ENCODE measurements around the gene INPP5A. TPM values are rescaled to one million over a fixed set of nuclear protein-coding genes. Genes with fewer than 3 reads are reported as not detected.

INPP5A gene
- total RNA-seq, 2 donors from 2014 or later: 20.7 to 26.7 TPM

DNA sequence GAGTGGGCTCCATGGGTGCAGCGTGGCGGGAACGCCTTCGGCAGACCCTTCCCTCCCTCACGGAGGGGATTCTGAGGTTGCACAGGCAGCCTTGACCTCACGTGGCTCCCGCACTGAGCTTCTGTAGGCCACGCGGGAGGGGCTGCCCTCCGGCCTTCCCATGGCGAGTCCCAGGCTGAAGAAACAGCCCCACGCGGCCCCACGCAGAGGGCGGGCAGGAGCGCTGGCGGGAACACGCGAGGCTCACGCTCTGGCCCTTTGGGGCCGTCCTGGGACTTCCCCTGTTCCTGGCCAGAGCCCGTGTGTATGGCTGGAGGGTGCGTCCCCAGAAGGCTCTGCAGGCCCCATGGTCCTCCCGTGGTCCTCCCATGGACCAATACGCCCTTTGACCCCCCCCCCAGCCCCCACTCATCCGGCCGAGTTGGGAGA lies 270.0 kb downstream of the INPP5A start:
- DNase-seq: no peak
- no peaks in the 10 kb centered on the region for H3K36me3 Mint-ChIP-seq (ENCODE audit: low read depth)
- H3K27ac ChIP-seq (ENCODE audit: low read depth, low read length): no peak overlapping the region
- peaks cover under 1% of the 10 kb centered on the region for H3K9me3 Mint-ChIP-seq
- no peak overlapping the region for H3K27ac Mint-ChIP-seq
- H3K4me3 Mint-ChIP-seq: no peak overlapping the region
- 94 to 98% methylated on average over 24 to 27 of the region's 27 CpGs for WGBS, 2 experiments (ENCODE audit: insufficient coverage in 1 of 2, insufficient read length in 1 of 2)
- no peaks in the 10 kb centered on the region for H3K27me3 ChIP-seq (ENCODE audit: control insufficient read depth, insufficient read depth, low read length, poor library complexity, severe bottlenecking)
- H3K9ac ChIP-seq (ENCODE audit: extremely low read depth, low read length, poor library complexity, severe bottlenecking): no peak overlapping the region
- no peaks in the 10 kb centered on the region for H3K4me1 Mint-ChIP-seq
- H3K4me3 ChIP-seq (ENCODE audit: low read length): no peak overlapping the region
- TF ChIP-seq, protein P1, sequence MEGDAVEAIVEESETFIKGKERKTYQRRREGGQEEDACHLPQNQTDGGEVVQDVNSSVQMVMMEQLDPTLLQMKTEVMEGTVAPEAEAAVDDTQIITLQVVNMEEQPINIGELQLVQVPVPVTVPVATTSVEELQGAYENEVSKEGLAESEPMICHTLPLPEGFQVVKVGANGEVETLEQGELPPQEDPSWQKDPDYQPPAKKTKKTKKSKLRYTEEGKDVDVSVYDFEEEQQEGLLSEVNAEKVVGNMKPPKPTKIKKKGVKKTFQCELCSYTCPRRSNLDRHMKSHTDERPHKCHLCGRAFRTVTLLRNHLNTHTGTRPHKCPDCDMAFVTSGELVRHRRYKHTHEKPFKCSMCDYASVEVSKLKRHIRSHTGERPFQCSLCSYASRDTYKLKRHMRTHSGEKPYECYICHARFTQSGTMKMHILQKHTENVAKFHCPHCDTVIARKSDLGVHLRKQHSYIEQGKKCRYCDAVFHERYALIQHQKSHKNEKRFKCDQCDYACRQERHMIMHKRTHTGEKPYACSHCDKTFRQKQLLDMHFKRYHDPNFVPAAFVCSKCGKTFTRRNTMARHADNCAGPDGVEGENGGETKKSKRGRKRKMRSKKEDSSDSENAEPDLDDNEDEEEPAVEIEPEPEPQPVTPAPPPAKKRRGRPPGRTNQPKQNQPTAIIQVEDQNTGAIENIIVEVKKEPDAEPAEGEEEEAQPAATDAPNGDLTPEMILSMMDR (conservative IDR thresholded peaks at IDR 0.05): no peak
- no peaks in the 10 kb centered on the region for H3K9me3 ChIP-seq (ENCODE audit: control insufficient read depth, low read length)
- no peaks in the 10 kb centered on the region for H3K36me3 ChIP-seq (ENCODE audit: control insufficient read depth, insufficient read depth, low read length)
- no peaks in the 10 kb centered on the region for H3K4me1 ChIP-seq (ENCODE audit: control insufficient read depth, insufficient read depth, low read length)
- H3K27me3 Mint-ChIP-seq (ENCODE audit: insufficient read depth): no peaks in the 10 kb centered on the region

DNA sequence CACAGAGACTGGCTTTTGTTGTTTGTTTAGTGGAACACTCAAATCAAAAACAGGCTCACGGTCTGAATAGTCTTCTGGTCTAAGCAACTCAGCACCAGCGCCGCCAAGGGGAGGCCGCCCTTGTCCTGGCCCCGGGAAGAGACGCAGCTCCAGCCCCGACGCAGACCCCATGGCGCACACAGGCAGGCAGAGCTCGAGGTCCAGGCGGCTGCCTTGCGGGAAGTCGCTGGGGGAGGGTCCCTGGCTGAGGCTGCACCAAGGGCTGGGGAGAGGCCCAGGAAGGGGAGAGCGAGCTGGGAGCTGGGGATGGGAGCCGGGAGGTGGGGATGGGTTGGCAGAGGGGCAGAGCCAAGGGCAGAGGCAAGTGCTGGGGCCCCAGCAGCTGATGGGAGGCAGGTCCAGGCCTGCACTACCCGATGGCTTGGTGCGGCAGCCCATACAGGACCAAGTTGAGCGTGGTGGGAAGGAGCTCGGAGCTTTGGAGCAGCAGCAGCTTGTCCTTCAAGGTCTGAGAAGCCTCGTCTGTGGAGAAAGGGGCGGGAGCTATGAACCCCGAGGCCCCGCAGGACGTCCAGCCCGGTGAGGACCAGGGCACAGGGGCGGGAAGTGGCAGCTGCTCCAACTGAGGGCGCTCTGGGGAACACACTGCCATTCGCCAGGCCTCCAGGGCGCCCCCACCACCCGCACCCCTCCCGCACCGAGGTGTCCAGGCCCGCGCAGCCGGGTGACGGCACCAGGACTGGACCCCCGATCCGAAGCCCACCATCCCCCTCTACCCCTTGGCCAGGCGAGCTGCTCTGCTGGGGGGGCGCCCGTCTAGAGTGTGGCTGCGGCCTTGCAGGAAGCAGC lies 271.0 kb downstream of the INPP5A start:
- Mint-ChIP-seq H3K27me3 (ENCODE audit: insufficient read depth) (no peaks in the 10 kb centered on the region), H3K4me3 (no peak overlapping the region), H3K4me1 (no peaks in the 10 kb centered on the region), H3K9me3 (no peaks in the 10 kb centered on the region), H3K36me3 (ENCODE audit: low read depth) (no peaks in the 10 kb centered on the region), H3K27ac (no peak overlapping the region)
- no peaks in the 10 kb centered on the region for H3K36me3 ChIP-seq (ENCODE audit: control insufficient read depth, insufficient read depth, low read length)
- H3K4me3 ChIP-seq (ENCODE audit: low read length): no peak overlapping the region
- WGBS, 2 experiments (ENCODE audit: insufficient coverage in 1 of 2, insufficient read length in 1 of 2): 91 to 92% methylated on average over 26 to 42 of the region's 42 CpGs
- H3K9me3 ChIP-seq (ENCODE audit: control insufficient read depth, low read length): no peaks in the 10 kb centered on the region
- H3K4me1 ChIP-seq (ENCODE audit: control insufficient read depth, insufficient read depth, low read length): no peaks in the 10 kb centered on the region
- TF ChIP-seq, protein P1 (conservative IDR thresholded peaks at IDR 0.05): no peak
- H3K9ac ChIP-seq (ENCODE audit: extremely low read depth, low read length, poor library complexity, severe bottlenecking): no peak overlapping the region
- no peak overlapping the region for H3K27ac ChIP-seq (ENCODE audit: low read depth, low read length)
- DNase-seq: peak; percentile 54
- H3K27me3 ChIP-seq (ENCODE audit: control insufficient read depth, insufficient read depth, low read length, poor library complexity, severe bottlenecking): no peaks in the 10 kb centered on the region

DNA sequence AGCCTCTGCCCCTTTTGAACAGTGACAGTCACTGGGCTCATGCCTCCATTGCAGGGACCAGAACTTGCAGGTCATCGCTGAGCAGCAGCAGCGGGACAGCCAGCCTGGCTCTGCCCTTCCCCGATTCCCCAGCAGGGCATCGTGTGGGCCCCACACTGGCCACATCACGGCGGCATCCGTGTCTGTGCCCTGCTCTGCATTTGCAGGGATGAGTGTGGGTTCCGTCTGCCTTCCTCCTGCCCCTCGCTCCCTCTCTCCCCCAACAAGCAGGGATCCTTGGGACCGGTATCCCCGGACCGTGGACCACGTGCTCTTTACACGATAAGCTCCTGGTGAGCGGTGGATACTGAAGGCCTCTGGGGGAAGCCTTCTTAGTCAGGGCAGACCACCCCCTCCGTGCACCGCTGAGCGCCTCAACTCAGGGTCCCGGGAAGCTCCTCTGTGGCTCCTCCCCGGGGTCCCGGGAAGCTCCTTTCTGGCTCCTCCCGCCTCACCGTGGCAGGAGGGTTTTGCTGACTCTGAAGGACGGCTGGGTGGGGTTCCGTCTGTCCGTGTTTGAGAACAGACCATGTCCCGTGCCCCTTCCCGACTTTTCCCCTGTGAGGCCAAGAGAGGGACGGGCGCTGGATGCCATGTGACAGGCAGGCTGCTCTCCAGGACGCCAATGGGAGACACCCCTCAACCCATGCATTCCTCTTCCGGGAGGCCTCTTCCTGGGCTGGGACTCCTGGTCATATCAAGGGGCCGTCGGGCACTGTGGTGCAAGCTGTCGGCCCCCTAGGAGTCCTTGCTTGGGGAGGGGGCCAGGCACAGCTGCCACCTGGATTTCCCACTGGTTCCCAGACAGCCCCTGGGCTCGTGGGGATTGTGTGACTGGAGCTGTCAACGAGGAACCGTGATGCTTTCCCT lies 271.9 kb downstream of the INPP5A start:
- Histone ChIP-seq H3K4me3 (ENCODE audit: low read length) (no peak overlapping the region), H3K9me3 (ENCODE audit: control insufficient read depth, low read length) (no peaks in the 10 kb centered on the region), H3K9ac (ENCODE audit: extremely low read depth, low read length, poor library complexity, severe bottlenecking) (no peak overlapping the region), H3K27ac (ENCODE audit: low read depth, low read length) (no peak overlapping the region), H3K36me3 (ENCODE audit: control insufficient read depth, insufficient read depth, low read length) (no peaks in the 10 kb centered on the region), H3K27me3 (ENCODE audit: control insufficient read depth, insufficient read depth, low read length, poor library complexity, severe bottlenecking) (no peaks in the 10 kb centered on the region), H3K4me1 (ENCODE audit: control insufficient read depth, insufficient read depth, low read length) (no peaks in the 10 kb centered on the region)
- no peak overlapping the region for H3K27ac Mint-ChIP-seq
- no peaks in the 10 kb centered on the region for H3K36me3 Mint-ChIP-seq (ENCODE audit: low read depth)
- no peaks in the 10 kb centered on the region for H3K27me3 Mint-ChIP-seq (ENCODE audit: insufficient read depth)
- peak; percentile 37 for DNase-seq
- H3K4me3 Mint-ChIP-seq: no peak overlapping the region
- TF ChIP-seq, protein P1 (conservative IDR thresholded peaks at IDR 0.05): peak; percentile 13
- H3K4me1 Mint-ChIP-seq: no peaks in the 10 kb centered on the region
- 92% methylated on average over 25 to 38 of the region's 38 CpGs for WGBS, 2 experiments (ENCODE audit: insufficient coverage in 1 of 2, insufficient read length in 1 of 2)
- no peaks in the 10 kb centered on the region for H3K9me3 Mint-ChIP-seq
